Neural cell (in vitro differentiated cells): ENCODE data around the gene SPI1. TPM values are rescaled to one million over a fixed set of nuclear protein-coding genes. Genes with fewer than 3 reads are reported as not detected.

ENCODE experiments used
- H2AFZ ChIP-seq: fragments of 200-600, 300-800 bp; sonication (generic), shearing (Covaris generic); 2 replicates; pipeline ENCODE4 v1.6.0; 2014; ENCODE audit warnings: low read depth, mild to moderate bottlenecking, antibody characterized with exemption, low read length, moderate library complexity
- H3F3A ChIP-seq: fragments of 200-600 bp; shearing (Covaris generic); 2 replicates; pipeline ENCODE4 v1.6.1; 2016; ENCODE audit warnings: mild to moderate bottlenecking, moderate library complexity, mixed read lengths, antibody characterized with exemption, low read length; ENCODE audit not compliant: insufficient read depth, poor library complexity, severe bottlenecking
- H3K27ac ChIP-seq: fragments of 200-600, 300-800 bp; sonication (generic), shearing (Covaris generic); 2 replicates; pipeline ENCODE4 v1.5.1; 2014; ENCODE audit warnings: mild to moderate bottlenecking, low read length, moderate library complexity
- H3K27me3 ChIP-seq: fragments of 300-800, 200-600 bp; sonication (generic), shearing (Covaris generic); 2 replicates; pipeline ENCODE4 v1.6.0; 2014; ENCODE audit warnings: mild to moderate bottlenecking, low read depth, low read length, moderate library complexity; ENCODE audit not compliant: insufficient read depth
- H3K36me3 ChIP-seq: fragments of 300-800, 200-600 bp; sonication (generic), shearing (Covaris generic); 2 replicates; pipeline ENCODE4 v1.5.1; 2014; ENCODE audit warnings: mild to moderate bottlenecking, antibody characterized with exemption, low read length, moderate library complexity; ENCODE audit not compliant: insufficient read depth
- H3K4me2 ChIP-seq: fragments of 300-800, 200-600 bp; sonication (generic), shearing (Covaris generic); 2 replicates; pipeline ENCODE4 v1.6.0; 2014; ENCODE audit warnings: mild to moderate bottlenecking, low read length
- H3K4me3 ChIP-seq: fragments of 300-800, 200-600 bp; sonication (generic), shearing (Covaris generic); 2 replicates; pipeline ENCODE4 v1.5.1; 2014; ENCODE audit warnings: mild to moderate bottlenecking, low read length, moderate library complexity
- H3K79me2 ChIP-seq: fragments of 200-600 bp; shearing (Covaris generic); replicated peaks from 2 replicates; pipeline ENCODE4 v1.6.0; 2014; ENCODE audit warnings: mild to moderate bottlenecking, low read length, moderate library complexity; ENCODE audit not compliant: insufficient read depth
- H3K9ac ChIP-seq: fragments of 300-800, 200-600 bp; sonication (generic), shearing (Covaris generic); 2 replicates; pipeline ENCODE4 v1.6.1; 2016; ENCODE audit warnings: mild to moderate bottlenecking, low read length, mixed read lengths
- H3K9me2 ChIP-seq: fragments of 200-600 bp; shearing (Covaris generic); 2 replicates; pipeline ENCODE4 v1.6.1; 2016; ENCODE audit warnings: mild to moderate bottlenecking, low read length, mixed read lengths; ENCODE audit not compliant: insufficient read depth
- H3K9me3 ChIP-seq: fragments of 200-600, 300-800 bp; sonication (generic), shearing (Covaris generic); 2 replicates; pipeline ENCODE4 v1.6.1; 2016; ENCODE audit warnings: mild to moderate bottlenecking, mixed run types, low read length, moderate library complexity, mixed read lengths
- H4K20me1 ChIP-seq: fragments of 200-600 bp; shearing (Covaris generic); 2 replicates; pipeline ENCODE4 v1.6.1; 2016; ENCODE audit warnings: mild to moderate bottlenecking, mixed run types; ENCODE audit not compliant: insufficient read depth
- EP300 ChIP-seq: fragments of 450-650 bp; conservative IDR thresholded peaks from 2 replicates; pipeline ENCODE4 v1.6.1; 2014; ENCODE audit warnings: antibody characterized with exemption, mild to moderate bottlenecking, moderate library complexity; ENCODE audit not compliant: poor library complexity, severe bottlenecking
- EZH2 ChIP-seq: fragments of 200-600, 300-800 bp; shearing (Covaris generic), sonication (generic); IDR thresholded peaks from 2 replicates; pipeline ENCODE4 v1.6.1; 2014; ENCODE audit warnings: antibody characterized with exemption, low read length, borderline replicate concordance, mild to moderate bottlenecking; ENCODE audit not compliant: insufficient read depth, poor library complexity, severe bottlenecking
- MXI1 ChIP-seq: fragments of 450-650 bp; conservative IDR thresholded peaks from 2 replicates; pipeline ENCODE4 v1.6.1; 2014; ENCODE audit warnings: antibody characterized with exemption, mild to moderate bottlenecking; ENCODE audit not compliant: poor library complexity, severe bottlenecking
- POLR2AphosphoS5 ChIP-seq: IDR thresholded peaks from 2 replicates; pipeline ENCODE4 v1.6.1; 2012
- RAD21 ChIP-seq: fragments of 450-650 bp; conservative IDR thresholded peaks from 2 replicates; pipeline ENCODE4 v1.6.1; 2014; ENCODE audit warnings: antibody characterized with exemption, mild to moderate bottlenecking, moderate library complexity
- SMC3 ChIP-seq: fragments of 450-650 bp; conservative IDR thresholded peaks from 2 replicates; pipeline ENCODE4 v1.6.1; 2014; ENCODE audit warnings: antibody characterized with exemption, mild to moderate bottlenecking, moderate library complexity; ENCODE audit not compliant: poor library complexity
- TAF1 ChIP-seq: IDR thresholded peaks from 2 replicates; pipeline ENCODE4 v1.6.1; 2012; ENCODE audit warnings: low read depth
- polyA minus RNA-seq: library from RNA; depleted of rRNA, polyadenylated mRNA; stranded (reverse); fragments of >200 nt; gene quantifications from 2 replicates; pipeline ENCODE4 v1.2.3, GENCODE V29; 2014
- polyA plus RNA-seq: library from polyadenylated mRNA; depleted of rRNA; stranded (reverse); fragments of >200 nt; gene quantifications from 2 replicates; pipeline ENCODE4 v1.2.3, GENCODE V29; 2014
- TF ChIP-seq, protein P1 (sequence below): IDR thresholded peaks from 2 replicates; pipeline ENCODE4 v1.6.1; 2012; ENCODE audit warnings: borderline replicate concordance
- TF ChIP-seq, protein P2 (sequence below): fragments of 450-650 bp; IDR thresholded peaks from 2 replicates; pipeline ENCODE4 v1.5.1; 2014; ENCODE audit warnings: antibody characterized with exemption, mild to moderate bottlenecking, moderate library complexity; ENCODE audit not compliant: poor library complexity, severe bottlenecking

SPI1 gene
- polyA plus RNA-seq (not detected in 2 replicates), polyA minus RNA-seq (not detected in 2 replicates)

DNA sequence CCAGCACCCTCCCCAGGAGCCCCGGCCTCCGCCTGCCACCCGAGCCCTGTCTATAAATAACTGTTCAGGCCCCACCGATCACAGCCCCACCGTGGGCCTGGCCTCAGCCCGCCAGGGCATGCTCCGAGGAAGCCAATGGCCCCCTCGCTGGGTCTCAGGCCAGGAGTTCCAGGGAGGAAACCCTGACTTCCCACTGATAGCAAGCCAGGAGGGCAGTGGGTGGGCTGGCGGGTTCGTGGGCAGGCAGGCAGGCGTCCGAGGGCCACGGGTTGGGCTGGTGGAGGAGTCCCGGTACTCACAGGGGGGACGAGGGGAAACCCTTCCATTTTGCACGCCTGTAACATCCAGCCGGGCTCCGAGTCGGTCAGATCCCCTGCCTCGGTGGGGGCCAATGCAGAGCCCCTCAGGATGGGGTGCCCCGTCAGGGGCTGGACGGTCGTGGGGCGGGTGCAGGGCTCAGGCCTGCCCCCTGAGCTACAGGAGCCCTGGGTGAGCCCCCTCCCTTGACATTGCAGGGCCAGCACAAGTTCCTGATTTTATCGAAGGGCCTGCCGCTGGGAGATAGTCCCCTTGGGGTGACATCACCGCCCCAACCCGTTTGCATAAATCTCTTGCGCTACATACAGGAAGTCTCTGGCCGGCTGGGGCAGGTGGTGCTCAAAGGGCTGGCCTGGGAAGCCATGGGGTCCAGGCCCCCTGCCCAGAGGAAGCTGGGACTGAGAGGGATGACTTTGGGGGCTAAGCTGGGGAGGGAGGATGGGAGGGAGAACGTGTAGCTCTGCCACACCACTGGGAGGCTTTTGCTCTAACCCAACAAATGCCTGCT, at the start of gene SPI1:
SPI1 (minus strand) TSS at position 538 of the 826 bp plus-strand sequence; CDS start at position 344, 194 bp downstream.
- Histone ChIP-seq H2AFZ (no peak within 1 kb of the TSS), H3K4me3 (no peak within 1 kb of the TSS), H3K79me2 (no peaks in the 10 kb centered on the region)

DNA sequence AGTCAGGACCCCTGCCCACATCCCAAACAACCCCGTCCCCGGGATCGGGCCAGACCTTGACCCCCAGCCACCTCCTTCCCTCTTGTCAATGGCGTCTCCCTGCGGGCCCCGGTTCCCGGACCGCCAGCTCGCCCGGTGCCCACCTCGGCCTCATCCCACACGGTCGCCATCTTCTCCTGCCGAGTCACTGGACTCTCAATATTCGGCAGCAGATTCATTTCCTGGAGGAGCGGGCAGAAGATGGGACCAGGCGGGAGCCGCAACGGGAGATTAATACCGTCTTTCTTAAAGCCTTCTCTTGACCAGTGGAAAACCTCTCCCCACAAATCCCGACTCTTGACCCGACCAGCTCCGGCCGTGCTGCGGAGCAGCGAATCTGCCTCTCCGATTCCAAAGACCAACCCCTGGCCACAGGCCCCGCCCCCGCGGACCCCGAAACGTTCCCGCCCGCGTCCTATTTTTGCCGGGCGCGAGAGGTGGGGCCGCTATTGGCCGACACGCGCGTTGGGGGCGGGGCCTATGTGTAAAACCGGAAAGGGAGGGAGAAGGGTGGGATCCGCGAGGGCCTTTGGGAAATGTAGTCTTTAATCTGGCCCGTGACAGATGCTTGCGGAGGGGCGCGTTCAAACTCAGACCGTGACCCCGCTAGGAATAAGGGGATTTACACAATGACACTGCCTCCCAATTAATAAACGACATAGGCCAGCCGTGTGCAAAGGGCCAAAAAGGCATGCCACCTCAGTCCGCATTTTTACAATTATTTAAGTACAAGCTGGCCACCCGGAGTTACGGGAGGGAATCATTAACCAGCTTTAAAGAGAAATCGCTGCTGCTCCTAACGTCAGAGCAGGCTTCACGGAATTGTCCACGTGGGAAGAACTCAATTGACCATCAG, 48.0 kb upstream of the SPI1 start, which contains the start of gene PSMC3:
PSMC3 (minus strand) TSS at position 378 of the 895 bp plus-strand sequence; CDS start at position 218, 160 bp downstream.
- H3K36me3 ChIP-seq, result no peaks in the 10 kb centered on the region
- peak within 1 kb of the TSS; percentile 91 for H3K9ac ChIP-seq
- H3K27ac ChIP-seq, result peak within 1 kb of the TSS; percentile 85
- H3K9me3 ChIP-seq, result no peaks in the 10 kb centered on the region
- H3K79me2 ChIP-seq, result peaks cover 12% of the 10 kb centered on the region
- peak within 1 kb of the TSS; percentile 92 for H3K4me2 ChIP-seq
- no peaks in the 10 kb centered on the region for H4K20me1 ChIP-seq
- H3K27me3 ChIP-seq, result no peaks in the 10 kb centered on the region
- H3K4me3 ChIP-seq, result peak within 1 kb of the TSS; percentile 82
- peak within 1 kb of the TSS; percentile 100 for H2AFZ ChIP-seq
- H3K9me2 ChIP-seq, result no peaks in the 10 kb centered on the region
- no peaks in the 10 kb centered on the region for H3F3A ChIP-seq
- TF ChIP-seq TAF1 (peak; percentile 85), EZH2 (no peak), MXI1 (peak; percentile 80), SMC3 (peak; percentile 45), EP300 (peak; percentile 99)
- TF ChIP-seq, protein P1, sequence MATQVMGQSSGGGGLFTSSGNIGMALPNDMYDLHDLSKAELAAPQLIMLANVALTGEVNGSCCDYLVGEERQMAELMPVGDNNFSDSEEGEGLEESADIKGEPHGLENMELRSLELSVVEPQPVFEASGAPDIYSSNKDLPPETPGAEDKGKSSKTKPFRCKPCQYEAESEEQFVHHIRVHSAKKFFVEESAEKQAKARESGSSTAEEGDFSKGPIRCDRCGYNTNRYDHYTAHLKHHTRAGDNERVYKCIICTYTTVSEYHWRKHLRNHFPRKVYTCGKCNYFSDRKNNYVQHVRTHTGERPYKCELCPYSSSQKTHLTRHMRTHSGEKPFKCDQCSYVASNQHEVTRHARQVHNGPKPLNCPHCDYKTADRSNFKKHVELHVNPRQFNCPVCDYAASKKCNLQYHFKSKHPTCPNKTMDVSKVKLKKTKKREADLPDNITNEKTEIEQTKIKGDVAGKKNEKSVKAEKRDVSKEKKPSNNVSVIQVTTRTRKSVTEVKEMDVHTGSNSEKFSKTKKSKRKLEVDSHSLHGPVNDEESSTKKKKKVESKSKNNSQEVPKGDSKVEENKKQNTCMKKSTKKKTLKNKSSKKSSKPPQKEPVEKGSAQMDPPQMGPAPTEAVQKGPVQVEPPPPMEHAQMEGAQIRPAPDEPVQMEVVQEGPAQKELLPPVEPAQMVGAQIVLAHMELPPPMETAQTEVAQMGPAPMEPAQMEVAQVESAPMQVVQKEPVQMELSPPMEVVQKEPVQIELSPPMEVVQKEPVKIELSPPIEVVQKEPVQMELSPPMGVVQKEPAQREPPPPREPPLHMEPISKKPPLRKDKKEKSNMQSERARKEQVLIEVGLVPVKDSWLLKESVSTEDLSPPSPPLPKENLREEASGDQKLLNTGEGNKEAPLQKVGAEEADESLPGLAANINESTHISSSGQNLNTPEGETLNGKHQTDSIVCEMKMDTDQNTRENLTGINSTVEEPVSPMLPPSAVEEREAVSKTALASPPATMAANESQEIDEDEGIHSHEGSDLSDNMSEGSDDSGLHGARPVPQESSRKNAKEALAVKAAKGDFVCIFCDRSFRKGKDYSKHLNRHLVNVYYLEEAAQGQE, result peak; percentile 92

More for the DNA sequence above, at the start of gene SPI1:
- no peak for TF ChIP-seq SMC3
- no peak for TF ChIP-seq EZH2
- TF ChIP-seq, protein P2, sequence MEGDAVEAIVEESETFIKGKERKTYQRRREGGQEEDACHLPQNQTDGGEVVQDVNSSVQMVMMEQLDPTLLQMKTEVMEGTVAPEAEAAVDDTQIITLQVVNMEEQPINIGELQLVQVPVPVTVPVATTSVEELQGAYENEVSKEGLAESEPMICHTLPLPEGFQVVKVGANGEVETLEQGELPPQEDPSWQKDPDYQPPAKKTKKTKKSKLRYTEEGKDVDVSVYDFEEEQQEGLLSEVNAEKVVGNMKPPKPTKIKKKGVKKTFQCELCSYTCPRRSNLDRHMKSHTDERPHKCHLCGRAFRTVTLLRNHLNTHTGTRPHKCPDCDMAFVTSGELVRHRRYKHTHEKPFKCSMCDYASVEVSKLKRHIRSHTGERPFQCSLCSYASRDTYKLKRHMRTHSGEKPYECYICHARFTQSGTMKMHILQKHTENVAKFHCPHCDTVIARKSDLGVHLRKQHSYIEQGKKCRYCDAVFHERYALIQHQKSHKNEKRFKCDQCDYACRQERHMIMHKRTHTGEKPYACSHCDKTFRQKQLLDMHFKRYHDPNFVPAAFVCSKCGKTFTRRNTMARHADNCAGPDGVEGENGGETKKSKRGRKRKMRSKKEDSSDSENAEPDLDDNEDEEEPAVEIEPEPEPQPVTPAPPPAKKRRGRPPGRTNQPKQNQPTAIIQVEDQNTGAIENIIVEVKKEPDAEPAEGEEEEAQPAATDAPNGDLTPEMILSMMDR, result no peak
- TF ChIP-seq EP300, result no peak
- no peak for TF ChIP-seq MXI1
- TF ChIP-seq POLR2AphosphoS5, result no peak
- no peak for TF ChIP-seq RAD21
- TF ChIP-seq, protein P1, result no peak
- no peak for TF ChIP-seq TAF1
- H4K20me1 ChIP-seq, result no peaks in the 10 kb centered on the region
- no peaks in the 10 kb centered on the region for H3F3A ChIP-seq
- H3K4me2 ChIP-seq, result no peak within 1 kb of the TSS
- H3K36me3 ChIP-seq, result no peaks in the 10 kb centered on the region
- H3K9me2 ChIP-seq, result no peaks in the 10 kb centered on the region
- no peaks in the 10 kb centered on the region for H3K27me3 ChIP-seq
- H3K27ac ChIP-seq, result no peak within 1 kb of the TSS
- no peaks in the 10 kb centered on the region for H3K9me3 ChIP-seq
- H3K9ac ChIP-seq, result no peak within 1 kb of the TSS
